ENCODE results near the gene CA12.
A peak's percentile ranks its signal among the peaks of the same experiment; 100 is the strongest.

CA12 gene

DNA sequence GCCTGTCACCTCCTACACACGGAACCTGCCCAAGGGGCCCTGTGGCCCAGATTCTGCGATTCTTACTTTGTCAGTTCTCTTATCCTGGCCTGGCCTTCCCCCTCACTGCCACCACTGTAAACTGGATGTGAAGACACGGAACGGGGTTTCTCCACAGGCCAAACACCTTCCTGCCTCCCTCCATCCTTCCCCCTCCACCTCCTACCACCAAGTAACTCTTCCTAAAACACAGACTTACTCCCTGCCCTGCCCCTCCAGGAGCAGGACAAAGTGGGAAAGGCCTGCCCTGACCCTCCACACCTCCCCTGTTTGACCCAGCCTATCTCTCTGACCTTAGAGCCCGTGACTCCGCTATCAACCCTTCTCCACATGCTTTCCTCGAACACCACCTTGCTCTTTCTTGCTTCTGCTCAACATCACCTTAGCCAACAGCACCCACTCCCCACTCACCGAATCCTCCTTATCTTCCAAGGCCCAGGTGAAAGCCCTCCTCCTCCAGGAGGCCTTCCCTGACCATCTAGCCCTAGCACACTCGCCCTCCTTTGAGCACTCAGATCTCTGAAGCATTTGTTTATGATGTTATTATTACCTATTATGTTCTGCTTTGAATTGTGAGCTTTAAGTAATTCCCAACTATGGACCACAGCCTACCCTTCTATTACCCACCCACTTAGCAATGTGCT lies 7.6 kb downstream of the CA12 start:
- no peak for DNase-seq
- Histone ChIP-seq H4K8ac (ENCODE audit: low read length) (peak overlapping the region; percentile 55), H3K9ac (ENCODE audit: low read length) (peak overlapping the region; percentile 93), H2BK12ac (ENCODE audit: low read length in 2 of 2) (peak overlapping the region; percentile 84 to 97), H2AFZ (ENCODE audit: low read depth, low read length) (no peak overlapping the region), H3K23ac (ENCODE audit: low read length in 2 of 2) (peak overlapping the region in 1 of 2 experiments; percentile 60), H2BK5ac (ENCODE audit: low read depth, low read length, poor library complexity, severe bottlenecking) (no peak overlapping the region), H3K27ac (ENCODE audit: low read length, poor library complexity, severe bottlenecking) (peak overlapping the region; percentile 30), H2BK15ac (ENCODE audit: low read depth, poor library complexity, severe bottlenecking) (peak overlapping the region; percentile 62), H2BK120ac (ENCODE audit: low read depth, low read length) (peak overlapping the region; percentile 54), H3K9me3 (ENCODE audit: control insufficient read depth, low read length) (no peaks in the 10 kb centered on the region), H2AK5ac (ENCODE audit: low read length, severe bottlenecking) (peak overlapping the region; percentile 96), H3K27me3 (ENCODE audit: control insufficient read depth in 1 of 2, insufficient read depth in 1 of 2, low read length in 2 of 2) (no peaks in the 10 kb centered on the region), H3K4me3 (ENCODE audit: insufficient read depth in 1 of 2, low read depth in 1 of 2, low read length in 2 of 2) (peak overlapping the region in 1 of 2 experiments; percentile 43), H4K91ac (ENCODE audit: low read length) (peak overlapping the region; percentile 76), H3K36me3 (ENCODE audit: control insufficient read depth in 1 of 2, insufficient read depth in 2 of 2, low read depth in 1 of 2, low read length in 2 of 2) (peaks cover 0 to 25% of the 10 kb centered on the region in 2 experiments), H3K4ac (ENCODE audit: low read depth in 1 of 2, low read length in 2 of 2) (peak overlapping the region; percentile 29 to 71), H3K14ac (ENCODE audit: low read length in 2 of 2) (peak overlapping the region in 1 of 2 experiments; percentile 51), H3K4me2 (ENCODE audit: low read length, poor library complexity, severe bottlenecking) (no peak overlapping the region), H3K79me1 (replicated peaks; ENCODE audit: low read length, poor library complexity, severe bottlenecking) (peaks cover 4% of the 10 kb centered on the region), H3K4me1 (ENCODE audit: control insufficient read depth, insufficient read depth, low read depth, low read length) (peaks cover 31% of the 10 kb centered on the region), H3K18ac (ENCODE audit: low read depth in 1 of 2, low read length in 2 of 2) (peak overlapping the region; percentile 72 to 84)
- 95% methylated on average over 8 of the region's 9 CpGs for WGBS

DNA sequence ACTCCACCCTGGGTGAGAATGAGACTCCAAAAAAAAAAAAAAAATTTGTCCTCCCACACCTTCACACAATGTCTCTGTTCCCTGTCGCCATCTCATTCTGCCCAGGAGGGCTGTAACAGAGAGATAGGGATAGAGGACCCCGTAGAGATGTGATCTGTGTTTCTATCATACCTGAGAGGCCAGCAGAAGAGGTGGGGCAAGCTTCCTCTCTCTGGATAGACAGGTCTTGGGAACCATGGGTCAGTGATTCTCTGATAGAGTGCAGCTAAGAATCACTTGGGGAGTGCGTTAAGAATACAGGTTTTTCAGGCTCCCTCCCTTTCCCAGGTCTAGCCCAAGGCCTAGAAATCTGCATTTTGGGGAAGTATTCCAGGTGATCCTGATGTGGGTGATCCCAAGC lies 8.3 kb downstream of the CA12 start:
- Histone ChIP-seq H4K91ac (ENCODE audit: low read length) (no peak overlapping the region), H2AFZ (ENCODE audit: low read depth, low read length) (no peak overlapping the region), H3K18ac (ENCODE audit: low read depth in 1 of 2, low read length in 2 of 2) (peak overlapping the region in 1 of 2 experiments; percentile 69), H3K4me3 (ENCODE audit: insufficient read depth in 1 of 2, low read depth in 1 of 2, low read length in 2 of 2) (no peak overlapping the region), H3K4me1 (ENCODE audit: control insufficient read depth, insufficient read depth, low read depth, low read length) (peaks cover 32% of the 10 kb centered on the region), H3K9ac (ENCODE audit: low read length) (peak overlapping the region; percentile 93), H3K27me3 (ENCODE audit: control insufficient read depth in 1 of 2, insufficient read depth in 1 of 2, low read length in 2 of 2) (no peaks in the 10 kb centered on the region), H3K9me3 (ENCODE audit: control insufficient read depth, low read length) (no peaks in the 10 kb centered on the region), H3K79me1 (replicated peaks; ENCODE audit: low read length, poor library complexity, severe bottlenecking) (peaks cover 6% of the 10 kb centered on the region), H2BK5ac (ENCODE audit: low read depth, low read length, poor library complexity, severe bottlenecking) (no peak overlapping the region), H2AK5ac (ENCODE audit: low read length, severe bottlenecking) (peak overlapping the region; percentile 96), H3K4ac (ENCODE audit: low read depth in 1 of 2, low read length in 2 of 2) (peak overlapping the region in 1 of 2 experiments; percentile 47), H3K27ac (ENCODE audit: low read length, poor library complexity, severe bottlenecking) (no peak overlapping the region), H4K8ac (ENCODE audit: low read length) (no peak overlapping the region), H2BK15ac (ENCODE audit: low read depth, poor library complexity, severe bottlenecking) (no peak overlapping the region), H2BK120ac (ENCODE audit: low read depth, low read length) (no peak overlapping the region), H2BK12ac (ENCODE audit: low read length in 2 of 2) (peak overlapping the region; percentile 84 to 97), H3K14ac (ENCODE audit: low read length in 2 of 2) (no peak overlapping the region), H3K23ac (ENCODE audit: low read length in 2 of 2) (no peak overlapping the region), H3K4me2 (ENCODE audit: low read length, poor library complexity, severe bottlenecking) (no peak overlapping the region), H3K36me3 (ENCODE audit: control insufficient read depth in 1 of 2, insufficient read depth in 2 of 2, low read depth in 1 of 2, low read length in 2 of 2) (peaks cover 0 to 29% of the 10 kb centered on the region in 2 experiments)
- no peak for DNase-seq
- 97% methylated on average over 3 of the region's 3 CpGs for WGBS

DNA sequence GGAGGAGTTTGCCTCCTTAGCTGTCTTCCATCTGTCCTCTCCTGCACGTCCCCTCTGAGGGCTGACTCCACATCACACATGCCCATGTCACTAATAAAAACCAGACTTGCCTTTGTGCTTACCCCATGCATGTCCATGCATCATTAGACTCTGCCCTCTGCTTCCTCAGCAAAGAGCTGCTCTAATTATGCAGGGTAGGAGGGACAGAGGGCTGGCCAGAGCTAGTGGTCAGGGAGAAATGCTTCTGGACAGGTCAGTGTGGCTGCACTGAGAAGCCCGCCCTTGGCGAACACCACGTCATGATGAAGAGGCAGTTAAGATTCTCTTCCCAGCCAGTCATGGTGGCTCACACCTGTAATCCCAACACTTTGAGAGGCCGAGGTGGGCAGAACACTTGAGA lies 8.9 kb downstream of the CA12 start:
- Histone ChIP-seq H3K18ac (ENCODE audit: low read depth in 1 of 2, low read length in 2 of 2) (peak overlapping the region; percentile 73 to 87), H3K27me3 (ENCODE audit: control insufficient read depth in 1 of 2, insufficient read depth in 1 of 2, low read length in 2 of 2) (no peaks in the 10 kb centered on the region), H3K4me3 (ENCODE audit: insufficient read depth in 1 of 2, low read depth in 1 of 2, low read length in 2 of 2) (peak overlapping the region in 1 of 2 experiments; percentile 56), H2BK12ac (ENCODE audit: low read length in 2 of 2) (peak overlapping the region; percentile 26 to 93), H2AK5ac (ENCODE audit: low read length, severe bottlenecking) (peak overlapping the region; percentile 68), H3K4me1 (ENCODE audit: control insufficient read depth, insufficient read depth, low read depth, low read length) (peaks cover 32% of the 10 kb centered on the region), H3K9me3 (ENCODE audit: control insufficient read depth, low read length) (no peaks in the 10 kb centered on the region), H3K27ac (ENCODE audit: low read length, poor library complexity, severe bottlenecking) (peak overlapping the region; percentile 1), H3K4me2 (ENCODE audit: low read length, poor library complexity, severe bottlenecking) (no peak overlapping the region), H2BK5ac (ENCODE audit: low read depth, low read length, poor library complexity, severe bottlenecking) (no peak overlapping the region), H4K91ac (ENCODE audit: low read length) (peak overlapping the region; percentile 79), H4K8ac (ENCODE audit: low read length) (peak overlapping the region; percentile 52), H2BK15ac (ENCODE audit: low read depth, poor library complexity, severe bottlenecking) (no peak overlapping the region), H3K9ac (ENCODE audit: low read length) (peak overlapping the region; percentile 93), H2BK120ac (ENCODE audit: low read depth, low read length) (no peak overlapping the region), H3K79me1 (replicated peaks; ENCODE audit: low read length, poor library complexity, severe bottlenecking) (peaks cover 4% of the 10 kb centered on the region), H3K4ac (ENCODE audit: low read depth in 1 of 2, low read length in 2 of 2) (peak overlapping the region; percentile 1 to 75), H2AFZ (ENCODE audit: low read depth, low read length) (no peak overlapping the region), H3K36me3 (ENCODE audit: control insufficient read depth in 1 of 2, insufficient read depth in 2 of 2, low read depth in 1 of 2, low read length in 2 of 2) (peaks cover 0 to 35% of the 10 kb centered on the region in 2 experiments), H3K23ac (ENCODE audit: low read length in 2 of 2) (no peak overlapping the region), H3K14ac (ENCODE audit: low read length in 2 of 2) (peak overlapping the region in 1 of 2 experiments; percentile 5)
- 95% methylated on average over 4 of the region's 5 CpGs for WGBS
- DNase-seq = peak; percentile 32

DNA sequence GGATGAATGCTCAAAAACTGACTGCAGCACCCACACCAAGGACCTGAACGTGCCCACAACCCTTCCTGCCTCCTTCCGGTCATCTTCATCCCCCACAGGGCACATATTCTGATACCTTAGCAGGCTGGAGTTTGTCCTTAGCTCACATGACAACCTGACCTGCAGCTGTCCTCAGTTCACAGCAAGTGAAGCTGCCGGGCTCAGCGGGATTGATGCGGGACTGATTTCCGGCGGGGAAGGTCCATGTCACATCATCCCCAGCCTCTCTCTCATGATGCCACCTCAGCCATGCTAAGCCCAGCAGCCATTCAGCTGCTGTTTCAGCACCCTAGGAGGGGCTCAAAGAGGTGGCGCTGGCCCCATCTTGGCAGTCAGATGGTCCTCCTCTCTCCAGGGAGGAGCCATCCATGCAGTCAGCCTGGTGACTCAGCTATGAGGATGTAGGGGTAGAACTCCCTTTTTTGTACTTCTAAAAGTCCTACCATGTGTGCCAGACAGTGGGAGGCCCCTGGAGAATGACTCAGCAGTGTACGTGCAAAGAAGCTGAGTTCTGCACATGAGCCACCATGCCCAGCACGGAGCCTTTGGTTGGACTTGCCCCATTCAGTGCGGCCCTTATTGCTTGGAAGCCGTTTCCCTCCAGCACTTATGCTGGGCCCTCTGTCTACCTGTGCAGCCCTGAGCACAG lies 9.5 kb downstream of the CA12 start:
- no peak overlapping the region for H2AK5ac ChIP-seq (ENCODE audit: low read length, severe bottlenecking)
- no peaks in the 10 kb centered on the region for H3K27me3 ChIP-seq (ENCODE audit: control insufficient read depth in 1 of 2, insufficient read depth in 1 of 2, low read length in 2 of 2)
- no peak overlapping the region for H2BK120ac ChIP-seq (ENCODE audit: low read depth, low read length)
- peak overlapping the region; percentile 93 for H3K9ac ChIP-seq (ENCODE audit: low read length)
- H3K27ac ChIP-seq (ENCODE audit: low read length, poor library complexity, severe bottlenecking) = peak overlapping the region; percentile 1
- H2BK5ac ChIP-seq (ENCODE audit: low read depth, low read length, poor library complexity, severe bottlenecking) = no peak overlapping the region
- peak overlapping the region in 1 of 2 experiments; percentile 5 for H3K14ac ChIP-seq (ENCODE audit: low read length in 2 of 2)
- H3K36me3 ChIP-seq (ENCODE audit: control insufficient read depth in 1 of 2, insufficient read depth in 2 of 2, low read depth in 1 of 2, low read length in 2 of 2) = peaks cover 0 to 41% of the 10 kb centered on the region in 2 experiments
- H3K9me3 ChIP-seq (ENCODE audit: control insufficient read depth, low read length) = no peaks in the 10 kb centered on the region
- no peak overlapping the region for H3K23ac ChIP-seq (ENCODE audit: low read length in 2 of 2)
- H3K79me1 ChIP-seq (replicated peaks; ENCODE audit: low read length, poor library complexity, severe bottlenecking) = peaks cover 4% of the 10 kb centered on the region
- H2AFZ ChIP-seq (ENCODE audit: low read depth, low read length) = no peak overlapping the region
- peak overlapping the region; percentile 24 to 75 for H3K4ac ChIP-seq (ENCODE audit: low read depth in 1 of 2, low read length in 2 of 2)
- H2BK15ac ChIP-seq (ENCODE audit: low read depth, poor library complexity, severe bottlenecking) = no peak overlapping the region
- peak overlapping the region; percentile 79 for H4K91ac ChIP-seq (ENCODE audit: low read length)
- peak overlapping the region; percentile 87 to 92 for H3K18ac ChIP-seq (ENCODE audit: low read depth in 1 of 2, low read length in 2 of 2)
- peak overlapping the region; percentile 27 for H4K8ac ChIP-seq (ENCODE audit: low read length)
- 77% methylated on average over 12 of the region's 12 CpGs for WGBS
- H2BK12ac ChIP-seq (ENCODE audit: low read length in 2 of 2) = peak overlapping the region; percentile 85 to 97
- peak; percentile 90 for DNase-seq
- H3K4me2 ChIP-seq (ENCODE audit: low read length, poor library complexity, severe bottlenecking) = peak overlapping the region; percentile 47
- peaks cover 35% of the 10 kb centered on the region for H3K4me1 ChIP-seq (ENCODE audit: control insufficient read depth, insufficient read depth, low read depth, low read length)
- H3K4me3 ChIP-seq (ENCODE audit: insufficient read depth in 1 of 2, low read depth in 1 of 2, low read length in 2 of 2) = peak overlapping the region in 1 of 2 experiments; percentile 64

All from mesenchymal stem cell (in vitro differentiated cells and primary cell).